Upper lobe of left lung (tissue), 4 donors: Measurements from ENCODE around the gene ELK3.

ENCODE experiments used
- CTCF ChIP-seq, 6 experiments: fragments of 450-650 bp in 4 of 6; fragments of 200-600 bp in 2 of 6; sonication (generic) in 2 of 6; IDR thresholded peaks; one replicate each; pipeline ENCODE4 v1.5.1; 2016 to 2019; ENCODE audit warnings: antibody characterized with exemption in 6 of 6
- EP300 ChIP-seq, 4 donors: sonication (generic); formaldehyde crosslinking; IDR thresholded peaks; one replicate each; pipeline ENCODE4 v1.5.1; 2017; ENCODE audit warnings: antibody characterized with exemption in 4 of 4, control low read depth in 2 of 4
- POLR2A ChIP-seq, 4 donors: fragments of 450-650 bp; IDR thresholded peaks; one replicate each; pipeline ENCODE4 v1.5.1; 2016 to 2017; ENCODE audit warnings: antibody characterized with exemption in 4 of 4, mild to moderate bottlenecking in 2 of 4
- POLR2AphosphoS5 ChIP-seq, 2 donors: sonication (generic); formaldehyde crosslinking; IDR thresholded peaks; one replicate each; pipeline ENCODE4 v1.5.1; 2017; ENCODE audit warnings: antibody characterized with exemption in 2 of 2

- TF ChIP-seq CTCF (IDR thresholded peaks at IDR 0.05) = no peak
- TF ChIP-seq POLR2A (IDR thresholded peaks at IDR 0.05) = no peak
- no peak for TF ChIP-seq POLR2AphosphoS5 (IDR thresholded peaks at IDR 0.05)
- no peak for TF ChIP-seq EP300 (IDR thresholded peaks at IDR 0.05)
Observed at GRCh38 chr12:96226401-96226800, 32.2 kb downstream of the ELK3 start.
